Endothelial cell (in vitro differentiated cells): ENCODE measurements around the gene TNC. TPM values are rescaled to one million over a fixed set of nuclear protein-coding genes. Genes with fewer than 3 reads are reported as not detected.

Experiments used
- DNase-seq: peaks from one replicate; pipeline ENCODE4 v3.0.0; 2021; ENCODE audit warnings: low spot score
- H3K27ac Mint-ChIP-seq: one replicate; pipeline ENCODE4 v1.8.0; 2021; ENCODE audit warnings: mixed read lengths, inconsistent platforms; ENCODE audit not compliant: unreplicated experiment
- H3K27me3 Mint-ChIP-seq: one replicate; pipeline ENCODE4 v1.8.0; 2021; ENCODE audit warnings: mild to moderate bottlenecking, moderate library complexity, mixed read lengths, inconsistent platforms; ENCODE audit not compliant: unreplicated experiment
- H3K36me3 Mint-ChIP-seq: one replicate; pipeline ENCODE4 v1.8.0; 2021; ENCODE audit warnings: mild to moderate bottlenecking, low read depth, mixed read lengths, inconsistent platforms; ENCODE audit not compliant: unreplicated experiment
- H3K4me1 Mint-ChIP-seq: one replicate; pipeline ENCODE4 v1.8.0; 2021; ENCODE audit warnings: mild to moderate bottlenecking, mixed read lengths, inconsistent platforms; ENCODE audit not compliant: unreplicated experiment
- H3K4me3 Mint-ChIP-seq: one replicate; pipeline ENCODE4 v1.8.0; 2021; ENCODE audit warnings: mild to moderate bottlenecking, mixed read lengths, inconsistent platforms; ENCODE audit not compliant: unreplicated experiment
- H3K9me3 Mint-ChIP-seq: one replicate; pipeline ENCODE4 v1.8.0; 2021; ENCODE audit warnings: mixed read lengths, inconsistent platforms; ENCODE audit not compliant: unreplicated experiment
- CTCF ChIP-seq: fragments of 200-600 bp; sonication (generic); IDR thresholded peaks from one replicate; pipeline ENCODE4 v1.5.0; 2021; ENCODE audit warnings: antibody characterized with exemption; ENCODE audit not compliant: unreplicated experiment
- total RNA-seq: library from RNA; stranded (reverse); fragmentation: NEBNext Ultra II Directional; extraction: Animal tissue kit (Norgen Biotek cat#: 25700); gene quantifications from one replicate; pipeline ENCODE4 v1.2.1, GENCODE V29; 2021; ENCODE audit not compliant: unreplicated experiment

The TNC gene
- total RNA-seq, 1 donor from 2014 or later: 10.1 TPM

- DNase-seq: no peak
- no peak for TF ChIP-seq CTCF
- peaks cover 4% of the 10 kb centered on the region for H3K27me3 Mint-ChIP-seq
These were observed 128.2 kb downstream of the TNC start for GRCh38 chr9:114989600-114990410.

DNA sequence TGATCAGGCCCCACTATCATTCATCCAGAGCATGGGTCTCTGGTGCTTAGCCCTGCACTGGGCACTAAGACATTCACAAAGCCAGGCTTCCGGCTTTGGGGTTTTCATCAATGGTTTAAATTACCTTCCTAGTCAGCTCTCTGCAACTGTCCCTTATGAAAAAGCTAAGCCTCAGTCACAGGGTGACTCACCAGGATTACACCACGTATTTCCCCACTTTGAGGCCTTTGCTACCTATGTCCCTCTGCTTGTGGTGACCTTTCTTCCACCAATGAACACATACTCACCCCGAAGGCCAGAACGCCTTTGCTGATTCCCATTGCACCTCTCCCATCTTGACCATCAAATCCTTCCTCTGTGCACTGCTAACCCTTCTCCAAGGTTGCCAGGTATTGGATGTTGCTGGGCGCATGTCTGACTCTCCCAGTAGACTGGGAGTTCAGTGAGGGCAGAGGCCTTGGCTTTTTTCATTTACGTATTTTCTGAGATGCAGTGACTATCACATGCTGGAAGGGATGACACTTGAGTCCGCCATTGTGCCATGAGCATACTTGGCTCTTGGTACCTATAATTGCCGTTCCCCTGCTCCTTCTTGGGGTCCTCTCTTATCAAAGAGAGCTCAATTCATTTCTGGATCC, 128.9 kb downstream of the TNC start:
- Mint-ChIP-seq H3K4me3 (no peak overlapping the region), H3K36me3 (no peaks in the 10 kb centered on the region), H3K4me1 (no peaks in the 10 kb centered on the region), H3K27me3 (peaks cover 1% of the 10 kb centered on the region), H3K9me3 (no peaks in the 10 kb centered on the region), H3K27ac (no peak overlapping the region)
- no peak for DNase-seq
- TF ChIP-seq CTCF: no peak

More at GRCh38 chr9:114989600-114990410, 128.2 kb downstream of the TNC start:
- Mint-ChIP-seq H3K9me3 (no peaks in the 10 kb centered on the region), H3K4me1 (no peaks in the 10 kb centered on the region), H3K27ac (no peak overlapping the region), H3K4me3 (no peak overlapping the region), H3K36me3 (no peaks in the 10 kb centered on the region)

DNA sequence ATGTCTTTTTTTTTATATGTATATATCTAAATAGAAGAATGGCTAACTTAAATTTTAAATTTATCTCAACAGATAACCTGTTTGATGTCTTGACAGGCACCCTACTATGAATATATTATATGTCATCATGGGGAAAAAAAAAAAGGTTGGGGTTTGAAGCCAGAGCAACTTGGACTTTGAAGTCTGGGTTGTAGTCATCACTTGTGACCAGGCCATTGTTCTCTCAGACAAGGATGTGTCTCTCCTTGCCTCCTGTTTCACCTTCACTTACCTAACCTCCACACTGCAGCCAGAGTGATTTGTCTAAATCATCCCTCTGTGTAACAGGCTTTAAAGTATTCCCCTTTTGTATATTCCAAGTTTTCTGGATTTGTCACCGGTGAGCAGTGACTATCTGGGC, 130.8 kb downstream of the TNC start:
- H3K27ac Mint-ChIP-seq: no peak overlapping the region

GRCh38 chr9:114985959-114986501, 131.9 kb downstream of the TNC start:
- no peaks in the 10 kb centered on the region for H3K9me3 Mint-ChIP-seq
- H3K27ac Mint-ChIP-seq: no peak overlapping the region
- DNase-seq: no peak
- H3K4me1 Mint-ChIP-seq: no peaks in the 10 kb centered on the region
- no peak overlapping the region for H3K4me3 Mint-ChIP-seq
- TF ChIP-seq CTCF: no peak
- no peaks in the 10 kb centered on the region for H3K27me3 Mint-ChIP-seq
- H3K36me3 Mint-ChIP-seq: no peaks in the 10 kb centered on the region

More for the DNA sequence above, 130.8 kb downstream of the TNC start:
- Mint-ChIP-seq H3K27me3 (no peaks in the 10 kb centered on the region), H3K9me3 (no peaks in the 10 kb centered on the region), H3K4me1 (no peaks in the 10 kb centered on the region), H3K4me3 (no peak overlapping the region), H3K36me3 (no peaks in the 10 kb centered on the region)
- TF ChIP-seq CTCF: no peak
- no peak for DNase-seq

GRCh38 chr9:114981063-114981462, 136.9 kb downstream of the TNC start:
- Mint-ChIP-seq H3K9me3 (no peaks in the 10 kb centered on the region), H3K36me3 (no peaks in the 10 kb centered on the region), H3K27ac (no peak overlapping the region), H3K4me3 (no peak overlapping the region), H3K27me3 (peaks cover 5% of the 10 kb centered on the region), H3K4me1 (no peaks in the 10 kb centered on the region)
- no peak for DNase-seq
- no peak for TF ChIP-seq CTCF
